MV-4-11 (cell line): ENCODE results near the gene CUX1.
"Not testable (repeated sequence)": the region's sequence is repeated elsewhere in the genome, so short reads cannot be mapped to it uniquely, and the experiment has no call there.

Experiments
- DNase-seq: peaks from one replicate; lab custom pipeline; 2025; lab: John Stamatoyannopoulos, UW

Gene CUX1

GRCh38 chr7:101854084-101854865, 36.8 kb downstream of the CUX1 start:
- DNase-seq = no peak

- DNase-seq = peak; percentile 97
Measured at GRCh38 chr7:101856473-101857357, 39.3 kb downstream of the CUX1 start.

GRCh38 chr7:101857358-101857811, 40.0 kb downstream of the CUX1 start:
- no peak for DNase-seq

GRCh38 chr7:101858437-101859385, 41.3 kb downstream of the CUX1 start:
- DNase-seq = no peak

GRCh38 chr7:101859411-101860106, 42.1 kb downstream of the CUX1 start:
- no peak for DNase-seq

GRCh38 chr7:101860316-101861217, 43.1 kb downstream of the CUX1 start:
- no peak for DNase-seq

- DNase-seq = no peak
Measured at GRCh38 chr7:101861218-101861775, 43.9 kb downstream of the CUX1 start.

- DNase-seq = no peak
Measured at GRCh38 chr7:101862280-101863220, 45.1 kb downstream of the CUX1 start.

- DNase-seq = no peak
Measured at GRCh38 chr7:101863598-101863997, 46.2 kb downstream of the CUX1 start.

GRCh38 chr7:101864039-101864438, 46.6 kb downstream of the CUX1 start:
- DNase-seq = no peak

- DNase-seq = no peak
Measured at GRCh38 chr7:101865031-101865430, 47.6 kb downstream of the CUX1 start.

- no peak for DNase-seq
Measured at GRCh38 chr7:101865455-101865854, 48.0 kb downstream of the CUX1 start.

GRCh38 chr7:101866328-101866727, 48.9 kb downstream of the CUX1 start:
- no peak for DNase-seq

GRCh38 chr7:101867265-101867664, 49.8 kb downstream of the CUX1 start:
- no peak for DNase-seq

- not testable (repeated sequence) for DNase-seq
Measured at GRCh38 chr7:101867681-101868080, 50.3 kb downstream of the CUX1 start.

GRCh38 chr7:101868191-101868950, 50.9 kb downstream of the CUX1 start:
- no peak for DNase-seq

- DNase-seq = no peak
Measured at GRCh38 chr7:101869026-101869900, 51.8 kb downstream of the CUX1 start.
